Measurements from ENCODE around the gene EMILIN1.
"Not testable (repeated sequence)": the region's sequence is repeated elsewhere in the genome, so short reads cannot be mapped to it uniquely, and the experiment has no call there.

EMILIN1 gene

GRCh38 chr2:27070653-27071276 is 7.7 kb upstream of the EMILIN1 start:
- peaks cover 39 to 49% of the 10 kb centered on the region in 2 donors for H3K4me1 ChIP-seq (ENCODE audit: control insufficient read depth in 1 of 2, insufficient read depth in 2 of 2, low read length in 2 of 2)

GRCh38 chr2:27071277-27071989 is 7.0 kb upstream of the EMILIN1 start, which contains the start of gene OST4:
Gene OST4 (minus strand): TSS chr2:27071654.
- Histone ChIP-seq H3K27ac (ENCODE audit: low read depth, low read length) (peak within 1 kb of the TSS; percentile 89), H3K4me3 (ENCODE audit: low read depth in 1 of 2, low read length in 2 of 2) (peak within 1 kb of the TSS; percentile 96 to 98), H3K9ac (ENCODE audit: low read depth in 1 of 2, low read length in 2 of 2) (peak within 1 kb of the TSS; percentile 94 to 97), H3K9me3 (ENCODE audit: control insufficient read depth in 1 of 2, low read length in 2 of 2) (no peaks in the 10 kb centered on the region), H3K27me3 (ENCODE audit: control insufficient read depth in 1 of 2, insufficient read depth in 2 of 2, low read length in 2 of 2) (no peaks in the 10 kb centered on the region), H3K36me3 (ENCODE audit: control insufficient read depth in 1 of 2, insufficient read depth in 2 of 2, low read length in 2 of 2) (peaks cover 11 to 25% of the 10 kb centered on the region in 2 donors), H3K4me1 (ENCODE audit: control insufficient read depth in 1 of 2, insufficient read depth in 2 of 2, low read length in 2 of 2) (peaks cover 39 to 49% of the 10 kb centered on the region in 2 donors)

More at GRCh38 chr2:27070653-27071276, 7.7 kb upstream of the EMILIN1 start:
- Histone ChIP-seq H3K36me3 (ENCODE audit: control insufficient read depth in 1 of 2, insufficient read depth in 2 of 2, low read length in 2 of 2) (peaks cover 12 to 25% of the 10 kb centered on the region in 2 donors), H3K9me3 (ENCODE audit: control insufficient read depth in 1 of 2, low read length in 2 of 2) (no peaks in the 10 kb centered on the region), H3K27me3 (ENCODE audit: control insufficient read depth in 1 of 2, insufficient read depth in 2 of 2, low read length in 2 of 2) (no peaks in the 10 kb centered on the region), H3K27ac (ENCODE audit: low read depth, low read length) (peak overlapping the region; percentile 88), H3K9ac (ENCODE audit: low read depth in 1 of 2, low read length in 2 of 2) (peak overlapping the region; percentile 94 to 97), H3K4me3 (ENCODE audit: low read depth in 1 of 2, low read length in 2 of 2) (peak overlapping the region; percentile 96 to 98)

- peak overlapping the region; percentile 58 to 63 for H3K9ac ChIP-seq (ENCODE audit: low read depth in 1 of 2, low read length in 2 of 2)
- H3K4me1 ChIP-seq (ENCODE audit: control insufficient read depth in 1 of 2, insufficient read depth in 2 of 2, low read length in 2 of 2) = peaks cover 42 to 52% of the 10 kb centered on the region in 2 donors
- peak overlapping the region; percentile 89 for H3K27ac ChIP-seq (ENCODE audit: low read depth, low read length)
- peaks cover 11 to 25% of the 10 kb centered on the region in 2 donors for H3K36me3 ChIP-seq (ENCODE audit: control insufficient read depth in 1 of 2, insufficient read depth in 2 of 2, low read length in 2 of 2)
- no peaks in the 10 kb centered on the region for H3K9me3 ChIP-seq (ENCODE audit: control insufficient read depth in 1 of 2, low read length in 2 of 2)
- H3K27me3 ChIP-seq (ENCODE audit: control insufficient read depth in 1 of 2, insufficient read depth in 2 of 2, low read length in 2 of 2) = no peaks in the 10 kb centered on the region
- H3K4me3 ChIP-seq (ENCODE audit: low read depth in 1 of 2, low read length in 2 of 2) = peak overlapping the region; percentile 73 to 96
Observed at GRCh38 chr2:27071990-27072830, 6.2 kb upstream of the EMILIN1 start.

- Histone ChIP-seq H3K4me1 (ENCODE audit: control insufficient read depth in 1 of 2, insufficient read depth in 2 of 2, low read length in 2 of 2) (peaks cover 42 to 56% of the 10 kb centered on the region in 2 donors), H3K4me3 (ENCODE audit: low read depth in 1 of 2, low read length in 2 of 2) (no peak overlapping the region), H3K27me3 (ENCODE audit: control insufficient read depth in 1 of 2, insufficient read depth in 2 of 2, low read length in 2 of 2) (no peaks in the 10 kb centered on the region), H3K27ac (ENCODE audit: low read depth, low read length) (peak overlapping the region; percentile 89), H3K9me3 (ENCODE audit: control insufficient read depth in 1 of 2, low read length in 2 of 2) (no peaks in the 10 kb centered on the region), H3K9ac (ENCODE audit: low read depth in 1 of 2, low read length in 2 of 2) (peak overlapping the region in 1 of 2 donors; percentile 38), H3K36me3 (ENCODE audit: control insufficient read depth in 1 of 2, insufficient read depth in 2 of 2, low read length in 2 of 2) (peaks cover 11 to 20% of the 10 kb centered on the region in 2 donors)
Observed at GRCh38 chr2:27072920-27073319, 5.5 kb upstream of the EMILIN1 start.

GRCh38 chr2:27073782-27074181 is 4.6 kb upstream of the EMILIN1 start:
- Histone ChIP-seq H3K4me3 (ENCODE audit: low read depth in 1 of 2, low read length in 2 of 2) (no peak overlapping the region), H3K27me3 (ENCODE audit: control insufficient read depth in 1 of 2, insufficient read depth in 2 of 2, low read length in 2 of 2) (no peaks in the 10 kb centered on the region), H3K4me1 (ENCODE audit: control insufficient read depth in 1 of 2, insufficient read depth in 2 of 2, low read length in 2 of 2) (peaks cover 39 to 53% of the 10 kb centered on the region in 2 donors), H3K9me3 (ENCODE audit: control insufficient read depth in 1 of 2, low read length in 2 of 2) (no peaks in the 10 kb centered on the region), H3K36me3 (ENCODE audit: control insufficient read depth in 1 of 2, insufficient read depth in 2 of 2, low read length in 2 of 2) (peaks cover 9 to 11% of the 10 kb centered on the region in 2 donors), H3K27ac (ENCODE audit: low read depth, low read length) (no peak overlapping the region), H3K9ac (ENCODE audit: low read depth in 1 of 2, low read length in 2 of 2) (no peak overlapping the region)

GRCh38 chr2:27074738-27075565 is 3.5 kb upstream of the EMILIN1 start:
- no peaks in the 10 kb centered on the region for H3K27me3 ChIP-seq (ENCODE audit: control insufficient read depth in 1 of 2, insufficient read depth in 2 of 2, low read length in 2 of 2)
- no peak overlapping the region for H3K4me3 ChIP-seq (ENCODE audit: low read depth in 1 of 2, low read length in 2 of 2)
- no peaks in the 10 kb centered on the region for H3K9me3 ChIP-seq (ENCODE audit: control insufficient read depth in 1 of 2, low read length in 2 of 2)
- peaks cover 28 to 43% of the 10 kb centered on the region in 2 donors for H3K4me1 ChIP-seq (ENCODE audit: control insufficient read depth in 1 of 2, insufficient read depth in 2 of 2, low read length in 2 of 2)
- no peak overlapping the region for H3K27ac ChIP-seq (ENCODE audit: low read depth, low read length)
- no peaks in the 10 kb centered on the region for H3K36me3 ChIP-seq (ENCODE audit: control insufficient read depth in 1 of 2, insufficient read depth in 2 of 2, low read length in 2 of 2)
- peak overlapping the region in 1 of 2 donors; percentile 19 for H3K9ac ChIP-seq (ENCODE audit: low read depth in 1 of 2, low read length in 2 of 2)

GRCh38 chr2:27075566-27075871 is 2.9 kb upstream of the EMILIN1 start:
- not testable (repeated sequence) for H3K4me3 ChIP-seq (ENCODE audit: low read depth in 1 of 2, low read length in 2 of 2); H3K36me3 ChIP-seq (ENCODE audit: control insufficient read depth in 1 of 2, insufficient read depth in 2 of 2, low read length in 2 of 2); H3K27ac ChIP-seq (ENCODE audit: low read depth, low read length); H3K9ac ChIP-seq (ENCODE audit: low read depth in 1 of 2, low read length in 2 of 2); H3K9me3 ChIP-seq (ENCODE audit: control insufficient read depth in 1 of 2, low read length in 2 of 2); H3K27me3 ChIP-seq (ENCODE audit: control insufficient read depth in 1 of 2, insufficient read depth in 2 of 2, low read length in 2 of 2)
- peaks cover 22 to 41% of the 10 kb centered on the region in 2 donors for H3K4me1 ChIP-seq (ENCODE audit: control insufficient read depth in 1 of 2, insufficient read depth in 2 of 2, low read length in 2 of 2)

- no peak overlapping the region for H3K27ac ChIP-seq (ENCODE audit: low read depth, low read length)
- H3K9ac ChIP-seq (ENCODE audit: low read depth in 1 of 2, low read length in 2 of 2) = no peak overlapping the region
- H3K4me1 ChIP-seq (ENCODE audit: control insufficient read depth in 1 of 2, insufficient read depth in 2 of 2, low read length in 2 of 2) = peaks cover 25 to 39% of the 10 kb centered on the region in 2 donors
- no peaks in the 10 kb centered on the region for H3K9me3 ChIP-seq (ENCODE audit: control insufficient read depth in 1 of 2, low read length in 2 of 2)
- H3K36me3 ChIP-seq (ENCODE audit: control insufficient read depth in 1 of 2, insufficient read depth in 2 of 2, low read length in 2 of 2) = no peaks in the 10 kb centered on the region
- H3K27me3 ChIP-seq (ENCODE audit: control insufficient read depth in 1 of 2, insufficient read depth in 2 of 2, low read length in 2 of 2) = no peaks in the 10 kb centered on the region
- no peak overlapping the region for H3K4me3 ChIP-seq (ENCODE audit: low read depth in 1 of 2, low read length in 2 of 2)
Observed at GRCh38 chr2:27076323-27076722, 2.1 kb upstream of the EMILIN1 start.

GRCh38 chr2:27077231-27077630 is 1.2 kb upstream of the EMILIN1 start:
- Histone ChIP-seq H3K36me3 (ENCODE audit: control insufficient read depth in 1 of 2, insufficient read depth in 2 of 2, low read length in 2 of 2) (no peaks in the 10 kb centered on the region), H3K4me3 (ENCODE audit: low read depth in 1 of 2, low read length in 2 of 2) (no peak overlapping the region), H3K9ac (ENCODE audit: low read depth in 1 of 2, low read length in 2 of 2) (no peak overlapping the region), H3K27me3 (ENCODE audit: control insufficient read depth in 1 of 2, insufficient read depth in 2 of 2, low read length in 2 of 2) (no peaks in the 10 kb centered on the region), H3K9me3 (ENCODE audit: control insufficient read depth in 1 of 2, low read length in 2 of 2) (no peaks in the 10 kb centered on the region), H3K27ac (ENCODE audit: low read depth, low read length) (no peak overlapping the region), H3K4me1 (ENCODE audit: control insufficient read depth in 1 of 2, insufficient read depth in 2 of 2, low read length in 2 of 2) (peaks cover 30 to 44% of the 10 kb centered on the region in 2 donors)

Measured in duodenal mucosa (tissue), 2 donors.